ENCODE data around the gene RABGAP1L. TPM values are rescaled to one million over a fixed set of nuclear protein-coding genes. Genes with fewer than 3 reads are reported as not detected.

RABGAP1L gene
- total RNA-seq, 1 experiment from 2014 or later, result 14.0 TPM

DNA sequence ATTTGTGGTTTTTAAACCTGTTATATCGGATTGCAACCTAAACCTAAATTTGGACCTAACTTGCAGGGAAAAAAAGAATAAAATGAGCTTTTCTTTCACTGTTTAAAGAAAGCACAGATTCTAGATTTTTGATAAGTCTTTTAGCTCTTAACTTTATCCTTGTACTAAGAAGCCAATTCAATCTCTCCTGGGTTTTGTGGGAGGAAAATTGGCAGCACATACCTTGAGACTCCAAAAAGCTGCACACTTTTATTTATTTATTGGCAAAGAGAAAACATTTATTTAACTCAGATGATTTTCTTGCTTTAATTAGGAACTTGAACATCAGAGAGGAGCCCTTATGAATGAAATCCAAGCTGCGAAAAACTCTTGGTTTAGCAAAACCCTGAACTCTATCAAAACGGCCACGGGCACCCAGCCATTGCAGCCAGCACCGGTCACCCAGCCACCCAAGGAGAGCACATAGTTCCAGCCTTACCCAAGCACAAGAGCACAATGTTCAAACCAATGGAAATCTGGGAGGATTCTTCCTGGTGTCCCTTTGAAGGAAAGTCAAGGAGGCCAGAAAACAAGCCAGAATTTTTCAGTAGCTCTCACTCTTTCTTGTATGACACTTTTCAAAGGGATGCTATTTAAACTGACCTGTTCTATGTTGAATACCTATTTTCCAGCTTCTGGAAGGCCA is 830.4 kb downstream of the RABGAP1L start:
- no peak for DNase-seq (ENCODE audit: low read depth)

DNA sequence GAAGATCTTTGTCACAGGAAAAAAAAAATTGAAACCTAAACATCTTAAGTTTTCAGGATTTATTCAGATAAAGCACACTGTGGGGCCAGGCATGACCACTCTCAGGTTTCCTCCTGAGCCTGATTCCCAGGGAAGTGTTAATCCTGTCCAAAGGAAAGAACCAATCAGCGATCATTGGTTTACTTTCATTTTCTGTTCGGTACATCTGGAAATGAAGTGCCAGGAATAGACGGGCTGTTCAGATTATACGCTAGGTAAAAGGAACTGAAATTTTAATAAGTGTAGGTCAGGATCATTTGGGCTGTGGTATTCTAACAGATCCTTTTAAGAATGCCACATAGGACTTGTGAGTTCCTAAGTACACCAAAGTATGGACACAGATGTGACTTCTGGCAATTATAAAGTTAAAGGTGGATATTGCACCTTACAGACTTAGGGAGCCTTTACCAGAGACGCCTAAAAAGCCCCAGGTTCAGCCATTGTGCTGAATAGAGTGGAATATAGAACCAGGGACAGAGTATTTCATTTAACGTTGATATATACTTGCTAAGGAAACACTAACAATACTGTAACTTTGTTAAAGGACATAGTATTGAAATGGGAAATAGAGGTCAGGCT is 831.2 kb downstream of the RABGAP1L start:
- peak; percentile 77 for DNase-seq (ENCODE audit: low read depth)

DNA sequence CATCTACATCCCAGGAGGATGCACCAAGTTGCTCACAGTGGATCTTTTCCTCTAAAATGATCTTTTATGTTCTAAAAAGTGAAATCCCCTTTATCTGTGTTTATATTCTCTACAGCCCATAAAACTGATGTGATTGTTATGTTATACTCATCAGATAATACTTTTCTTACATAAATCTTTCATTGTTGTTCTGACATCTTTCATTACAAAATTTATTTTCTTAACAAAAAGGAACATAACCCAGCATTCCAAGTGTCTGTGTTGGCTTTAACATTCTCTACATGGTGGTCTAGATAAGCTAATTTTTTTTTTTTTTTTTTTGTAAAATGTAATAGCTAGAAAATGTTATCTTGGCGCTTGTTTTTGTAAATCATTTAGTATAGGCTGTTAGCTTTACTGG is 832.2 kb downstream of the RABGAP1L start:
- no peak for DNase-seq (ENCODE audit: low read depth)

DNA sequence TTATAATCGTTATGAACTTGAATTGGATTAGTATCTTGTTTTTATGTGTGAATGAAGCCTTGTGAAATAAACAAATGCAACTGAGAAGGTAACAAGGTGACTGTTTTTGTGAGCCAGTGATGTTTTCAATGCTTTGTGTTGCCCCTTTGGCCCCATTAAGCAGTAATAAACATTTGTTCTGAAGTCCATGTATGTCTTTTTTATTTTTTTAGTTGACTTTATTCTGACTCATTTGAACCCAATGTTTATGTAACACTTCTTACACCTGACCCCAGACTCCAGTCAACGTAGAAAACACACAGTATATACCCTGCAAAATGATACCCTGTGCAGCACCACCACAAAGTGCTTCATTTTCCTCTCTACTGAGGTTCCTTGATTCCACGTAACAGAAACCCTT is 835.8 kb downstream of the RABGAP1L start:
- DNase-seq (ENCODE audit: low read depth), result no peak

DNA sequence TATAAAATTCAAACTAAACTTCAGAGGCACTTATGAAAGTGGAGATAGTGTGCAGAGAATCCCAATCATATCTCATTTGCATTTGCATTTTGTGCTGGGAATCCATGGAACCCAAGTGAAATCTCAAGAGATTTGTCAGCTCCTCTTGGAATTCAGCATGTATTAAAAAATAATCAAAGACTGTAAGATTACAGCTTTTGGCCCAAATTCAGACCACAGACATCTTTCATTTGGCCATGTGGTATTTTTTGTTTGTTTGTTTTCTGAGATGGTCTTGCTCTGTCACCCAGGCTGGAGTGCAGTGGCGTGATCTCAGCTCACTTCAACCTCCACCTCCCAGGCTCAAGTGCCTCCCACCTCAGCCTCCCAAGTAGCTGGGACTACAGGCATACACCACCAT is 836.6 kb downstream of the RABGAP1L start:
- no peak for DNase-seq (ENCODE audit: low read depth)

- peak; percentile 52 for DNase-seq (ENCODE audit: low read depth)
Measured at GRCh38 chr1:174996476-174996875, 837.2 kb downstream of the RABGAP1L start.

- no peak for DNase-seq (ENCODE audit: low read depth)
Measured at GRCh38 chr1:174997041-174997440, 837.7 kb downstream of the RABGAP1L start.

DNA sequence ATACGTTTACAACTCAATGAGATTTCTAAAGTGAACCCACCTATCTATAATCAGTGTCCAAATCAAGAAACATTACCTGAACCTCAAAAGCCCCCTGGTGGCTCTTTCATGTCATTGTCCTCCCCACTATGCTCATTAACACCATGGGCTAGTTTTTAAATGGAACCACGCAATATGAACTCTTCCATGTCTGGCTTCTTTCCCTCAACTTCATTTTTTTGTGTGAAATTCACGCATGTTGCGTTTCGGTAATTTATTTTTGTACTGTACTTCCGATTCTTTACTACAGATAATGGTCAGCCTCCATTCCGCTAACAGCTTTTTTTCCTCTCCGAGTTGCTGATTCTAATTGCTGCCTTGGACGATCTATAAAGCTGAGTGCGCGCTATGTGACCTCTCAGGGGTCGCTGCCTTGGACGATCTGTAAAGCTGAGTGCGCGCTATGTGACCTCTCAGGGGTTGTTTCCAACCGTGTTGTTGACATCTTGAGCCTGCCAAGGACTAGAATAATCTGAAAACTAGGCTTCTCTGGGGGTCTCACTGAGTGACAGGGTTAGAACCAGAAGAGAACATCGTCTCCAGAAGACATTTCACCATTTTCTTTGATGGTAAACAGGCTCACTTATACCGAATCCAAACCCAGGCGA is 839.4 kb downstream of the RABGAP1L start:
- DNase-seq (ENCODE audit: low read depth), result peak; percentile 65

DNA sequence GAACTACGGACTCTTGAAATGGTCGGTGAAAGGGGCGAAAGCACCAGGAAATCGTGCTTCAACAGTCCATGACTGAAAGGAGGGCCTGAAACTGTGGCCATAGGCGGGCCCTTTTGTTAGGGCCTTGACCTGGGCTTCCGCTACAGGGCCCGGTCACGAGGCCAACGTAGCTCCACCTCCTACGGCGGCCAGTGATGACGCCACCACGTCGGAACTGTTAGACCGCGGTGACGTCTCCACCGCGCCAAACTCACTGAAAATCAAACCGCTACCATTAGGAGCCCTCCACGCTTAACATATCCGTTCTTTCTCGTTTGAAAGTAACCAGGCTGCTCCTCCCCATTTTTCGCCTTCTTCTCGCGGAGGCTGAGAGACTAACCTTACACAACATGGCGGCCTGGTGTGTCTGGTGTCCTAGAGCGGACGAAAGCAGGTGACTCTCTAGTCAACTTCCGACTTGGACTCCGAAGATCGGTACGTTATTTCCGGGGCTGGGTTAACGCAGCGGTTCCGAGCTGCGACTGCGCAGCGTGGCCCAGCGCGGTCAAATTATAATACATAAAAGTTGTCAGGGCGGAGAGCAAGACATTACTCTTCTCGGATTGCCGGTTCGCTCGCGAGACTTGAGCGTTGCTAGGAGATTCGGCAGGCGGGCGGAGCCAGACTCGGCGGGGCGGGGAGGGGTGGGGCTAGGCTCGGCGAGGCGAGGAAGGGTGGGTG is 840.1 kb downstream of the RABGAP1L start:
- peak; percentile 99 for DNase-seq (ENCODE audit: low read depth)

GRCh38 chr1:174999936-175000696 is 840.8 kb downstream of the RABGAP1L start, which contains the start of gene CACYBP:
Gene CACYBP, plus strand, starts transcription at chr1:174999947. Its CDS starts 234 bp downstream, at chr1:175000181.
- no peak for DNase-seq (ENCODE audit: low read depth)

GRCh38 chr1:175000697-175001187 is 841.4 kb downstream of the RABGAP1L start:
- DNase-seq (ENCODE audit: low read depth), result no peak

DNA sequence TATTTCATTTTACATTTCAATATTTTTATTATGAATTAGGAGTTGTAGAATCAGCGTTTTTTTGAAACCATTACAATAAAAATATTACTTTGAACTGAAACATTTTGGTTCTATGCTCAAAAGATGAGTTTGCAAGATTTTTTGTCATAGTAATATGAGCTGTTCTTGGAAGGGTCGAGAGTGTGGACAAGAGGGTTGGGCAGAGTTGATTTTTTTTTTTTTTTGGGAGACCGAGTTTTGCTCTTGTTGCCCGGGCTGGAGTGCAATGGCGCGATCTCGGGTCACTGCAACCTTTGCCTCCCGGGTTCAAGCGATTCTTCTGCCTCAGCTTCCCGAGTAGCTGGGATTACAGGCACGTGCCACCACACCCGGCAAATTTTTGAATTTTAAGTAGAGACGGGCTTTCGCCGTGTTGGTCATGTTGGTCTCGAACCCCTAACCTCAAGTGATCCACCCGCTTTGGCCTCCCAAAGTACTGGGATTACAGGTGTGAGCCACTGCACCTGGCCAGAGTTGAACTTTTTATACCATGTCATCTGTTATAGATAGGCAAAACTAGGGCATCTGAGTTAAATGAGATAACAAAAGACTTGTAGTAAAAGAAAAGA is 843.7 kb downstream of the RABGAP1L start:
- no peak for DNase-seq (ENCODE audit: low read depth)

DNA sequence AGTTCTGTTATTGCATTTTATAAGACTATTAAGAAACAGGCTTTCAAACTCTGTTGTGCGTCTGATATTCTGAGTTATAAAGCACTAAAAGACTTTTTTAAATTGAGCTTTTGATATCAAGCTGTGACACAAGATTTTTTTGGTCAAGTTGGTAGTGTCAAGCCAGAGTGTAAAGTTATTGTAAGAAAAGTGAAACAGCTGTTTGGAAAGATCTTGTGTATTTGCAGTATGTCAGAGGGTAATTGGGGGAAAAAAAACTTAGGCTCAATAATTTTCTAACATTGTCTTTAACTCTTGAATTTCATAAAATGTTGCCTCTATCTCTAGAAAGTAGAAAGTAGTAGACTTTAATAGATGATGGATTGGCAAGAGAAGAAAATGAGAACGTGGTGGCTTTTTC is 844.2 kb downstream of the RABGAP1L start:
- peak; percentile 30 for DNase-seq (ENCODE audit: low read depth)

GRCh38 chr1:175005085-175005783 is 845.9 kb downstream of the RABGAP1L start:
- no peak for DNase-seq (ENCODE audit: low read depth)

DNA sequence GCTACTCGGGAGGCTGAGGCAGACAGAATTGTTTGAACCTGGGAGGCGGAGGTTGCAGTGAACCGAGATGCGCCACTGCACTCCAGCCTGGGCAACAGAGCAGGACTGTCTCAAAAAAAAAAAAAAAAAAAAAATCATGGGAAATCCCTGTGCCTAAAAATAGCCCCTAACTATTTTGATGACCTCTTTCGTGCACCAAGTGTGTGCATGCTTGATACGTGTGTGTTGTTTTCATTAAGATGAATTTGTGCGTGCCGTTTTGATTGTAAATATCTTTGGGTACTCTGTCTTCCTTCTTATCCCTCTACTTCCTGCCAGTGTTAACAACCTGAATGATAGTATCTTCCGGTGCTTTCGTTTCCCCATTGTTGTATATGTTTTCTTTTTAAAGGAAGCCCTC is 850.2 kb downstream of the RABGAP1L start:
- no peak for DNase-seq (ENCODE audit: low read depth)

DNA sequence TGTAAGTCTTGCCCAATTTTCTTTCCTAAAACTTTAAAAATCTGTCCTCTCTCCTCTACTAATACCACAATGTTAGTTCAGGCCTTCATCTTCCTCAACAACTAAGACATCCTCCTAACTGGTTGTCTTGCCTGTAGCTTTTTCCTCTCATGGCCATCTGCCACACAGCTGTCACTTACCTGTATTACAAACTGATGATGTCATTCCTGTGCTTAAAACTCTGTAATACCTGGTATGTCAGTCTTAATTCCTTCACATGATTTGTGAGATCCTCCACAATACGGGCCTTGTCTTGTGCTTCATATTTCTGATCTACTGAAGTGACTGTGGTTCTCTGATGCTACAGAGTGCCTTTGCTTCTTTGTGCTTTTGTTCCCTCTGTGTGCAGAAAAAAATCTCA is 854.1 kb downstream of the RABGAP1L start:
- no peak for DNase-seq (ENCODE audit: low read depth)

DNA sequence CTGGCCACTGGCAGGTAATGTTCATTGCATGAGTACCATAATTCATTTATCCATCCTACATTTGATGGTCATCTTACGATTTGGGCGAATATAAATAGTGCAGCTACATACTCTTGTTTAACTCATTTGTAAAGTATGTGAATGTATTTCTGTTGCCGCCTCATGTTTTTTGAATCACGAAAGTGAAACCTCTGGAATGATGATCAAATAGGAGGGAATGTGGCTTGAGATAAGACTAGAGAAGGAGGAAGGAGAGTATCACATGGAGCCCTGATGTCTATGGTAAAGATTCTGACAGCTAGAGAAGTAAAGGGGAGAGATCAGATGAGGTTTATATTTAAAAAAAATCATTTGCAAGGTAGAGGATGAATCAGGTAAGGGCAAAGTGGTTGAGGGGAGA is 855.9 kb downstream of the RABGAP1L start:
- no peak for DNase-seq (ENCODE audit: low read depth)

DNA sequence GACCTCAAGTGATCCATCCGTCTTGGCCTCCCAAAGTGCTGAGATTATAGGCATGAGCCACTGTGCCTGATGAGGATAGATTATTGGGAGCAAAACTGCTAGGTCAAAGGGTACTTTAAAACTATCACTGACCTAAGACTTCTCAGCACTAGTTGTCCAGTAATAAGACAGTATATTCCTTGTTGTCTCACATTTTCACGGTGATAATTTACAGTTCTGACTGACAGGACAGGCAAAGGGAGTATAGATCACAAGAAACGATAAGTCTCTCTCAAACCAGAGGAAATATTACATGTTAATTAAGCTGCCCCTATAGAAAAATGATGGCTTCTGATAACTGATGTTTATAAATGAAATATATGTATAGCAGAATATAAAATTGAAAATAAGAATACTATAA is 860.2 kb downstream of the RABGAP1L start:
- DNase-seq (ENCODE audit: low read depth), result no peak

DNA sequence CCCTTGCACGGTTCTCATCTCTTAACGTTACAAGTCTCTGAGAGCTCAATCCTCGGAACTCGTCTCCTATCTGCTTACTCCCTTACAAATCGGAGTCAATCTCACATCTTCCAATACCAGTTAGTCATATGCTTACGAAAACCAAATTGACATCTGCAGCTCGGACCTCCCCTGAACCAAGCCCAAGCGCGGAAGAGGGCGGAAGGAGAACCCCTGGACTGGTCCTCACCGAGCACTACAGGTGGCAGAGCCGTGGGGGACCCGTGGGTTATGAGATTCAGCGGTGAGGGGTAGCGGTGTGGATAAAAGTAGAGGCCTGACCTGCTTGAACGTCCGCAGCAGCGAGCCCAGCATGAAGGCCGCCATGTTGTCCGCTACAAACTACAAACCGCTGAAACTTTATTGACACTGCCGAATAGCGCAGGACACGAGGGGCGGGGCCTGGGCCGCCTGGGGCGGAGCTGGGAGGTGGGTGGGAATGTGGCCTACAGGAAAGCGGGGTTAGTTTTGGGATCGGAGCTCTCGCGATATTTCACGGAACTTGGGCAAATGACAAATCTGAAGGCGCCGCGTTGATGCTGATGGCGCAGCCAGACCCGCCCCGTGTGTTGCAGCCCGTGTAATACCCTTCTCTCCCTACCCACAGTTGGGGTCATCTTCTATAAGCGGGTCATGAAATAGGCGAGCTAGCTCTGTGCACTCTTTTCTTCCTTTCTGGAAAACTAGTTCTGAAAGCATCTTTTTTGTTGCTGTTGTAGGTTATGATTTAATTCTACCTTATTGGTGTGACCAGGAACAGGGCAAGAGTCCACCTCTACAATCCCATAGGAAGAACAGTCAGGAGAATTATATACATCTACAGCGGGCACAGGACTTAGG is 864.0 kb downstream of the RABGAP1L start, which contains the start of gene MRPS14:
MRPS14 (minus strand) TSS at position 383 of the 879 bp plus-strand sequence; CDS start at position 366, 17 bp downstream.
- DNase-seq (ENCODE audit: low read depth), result peak; percentile 96

Measured in LHCN-M2 (cell line).